ENCODE measurements around the gene PRADC1. TPM values are rescaled to one million over a fixed set of nuclear protein-coding genes. Genes with fewer than 3 reads are reported as not detected.

PRADC1 gene
- total and polyA plus RNA-seq, 2 donors (not counting 1 experiment from before 2014, with no cell fraction given): 11.7 to 12.3 TPM

DNA sequence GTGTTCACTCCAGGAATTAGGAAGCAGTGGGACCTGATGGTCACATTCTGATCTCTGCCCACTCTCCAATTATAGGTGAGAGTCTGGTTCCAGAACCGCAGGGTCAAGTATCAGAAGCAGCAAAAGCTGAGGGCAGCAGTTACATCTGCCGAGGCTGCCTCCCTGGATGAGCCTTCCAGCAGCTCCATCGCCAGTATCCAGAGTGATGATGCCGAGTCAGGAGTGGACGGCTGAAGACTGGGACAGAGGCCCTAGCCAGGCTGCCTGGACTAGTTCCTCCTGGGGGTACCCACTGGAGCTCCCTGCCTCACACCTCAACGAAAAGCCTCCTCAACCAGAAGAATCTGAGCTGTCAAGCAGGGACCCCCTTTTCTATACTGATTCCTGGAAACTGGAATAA lies 22.3 kb downstream of the PRADC1 start:
- no peaks in the 10 kb centered on the region for H4K20me1 ChIP-seq (ENCODE audit: control insufficient read depth, extremely low read depth, insufficient read depth, low read length)
- no peak overlapping the region for H3K4me2 ChIP-seq (ENCODE audit: extremely low read depth, insufficient read depth, low read length)
- H3K9ac ChIP-seq (ENCODE audit: insufficient read depth, low read length): no peak overlapping the region
- H3K9me3 ChIP-seq (ENCODE audit: control insufficient read depth, insufficient read depth, low read depth, low read length): no peaks in the 10 kb centered on the region
- no peak for TF ChIP-seq EZH2 (IDR thresholded peaks at IDR 0.05; ENCODE audit: low read length, missing control alignments)
- TF ChIP-seq, protein P1, sequence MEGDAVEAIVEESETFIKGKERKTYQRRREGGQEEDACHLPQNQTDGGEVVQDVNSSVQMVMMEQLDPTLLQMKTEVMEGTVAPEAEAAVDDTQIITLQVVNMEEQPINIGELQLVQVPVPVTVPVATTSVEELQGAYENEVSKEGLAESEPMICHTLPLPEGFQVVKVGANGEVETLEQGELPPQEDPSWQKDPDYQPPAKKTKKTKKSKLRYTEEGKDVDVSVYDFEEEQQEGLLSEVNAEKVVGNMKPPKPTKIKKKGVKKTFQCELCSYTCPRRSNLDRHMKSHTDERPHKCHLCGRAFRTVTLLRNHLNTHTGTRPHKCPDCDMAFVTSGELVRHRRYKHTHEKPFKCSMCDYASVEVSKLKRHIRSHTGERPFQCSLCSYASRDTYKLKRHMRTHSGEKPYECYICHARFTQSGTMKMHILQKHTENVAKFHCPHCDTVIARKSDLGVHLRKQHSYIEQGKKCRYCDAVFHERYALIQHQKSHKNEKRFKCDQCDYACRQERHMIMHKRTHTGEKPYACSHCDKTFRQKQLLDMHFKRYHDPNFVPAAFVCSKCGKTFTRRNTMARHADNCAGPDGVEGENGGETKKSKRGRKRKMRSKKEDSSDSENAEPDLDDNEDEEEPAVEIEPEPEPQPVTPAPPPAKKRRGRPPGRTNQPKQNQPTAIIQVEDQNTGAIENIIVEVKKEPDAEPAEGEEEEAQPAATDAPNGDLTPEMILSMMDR (conservative IDR thresholded peaks at IDR 0.05 in 1 of 2, IDR thresholded peaks at IDR 0.05 in 1 of 2; ENCODE audit: low read depth in 1 of 2, low read length in 2 of 2): no peak
- no peaks in the 10 kb centered on the region for H3K36me3 ChIP-seq (ENCODE audit: control insufficient read depth, insufficient read depth, low read length)
- H3K4me1 ChIP-seq (ENCODE audit: control insufficient read depth, extremely low read depth, insufficient read depth, low read length): no peaks in the 10 kb centered on the region
- H3K79me2 ChIP-seq (ENCODE audit: control insufficient read depth, insufficient read depth, low read length): peaks cover 10% of the 10 kb centered on the region
- H2AFZ ChIP-seq (ENCODE audit: low read length): no peak overlapping the region
- no peak overlapping the region for H3K27ac ChIP-seq (ENCODE audit: insufficient read depth, low read length)
- H3K4me3 ChIP-seq (replicated peaks in 1 of 4; ENCODE audit: control extremely low read depth in 1 of 4, insufficient read depth in 1 of 4, low read depth in 3 of 4, low read length in 4 of 4): no peak overlapping the region
- H3K27me3 ChIP-seq (ENCODE audit: control insufficient read depth, insufficient read depth, low read length): no peaks in the 10 kb centered on the region
- no peak for DNase-seq (ENCODE audit: low read depth in 2 of 2)

DNA sequence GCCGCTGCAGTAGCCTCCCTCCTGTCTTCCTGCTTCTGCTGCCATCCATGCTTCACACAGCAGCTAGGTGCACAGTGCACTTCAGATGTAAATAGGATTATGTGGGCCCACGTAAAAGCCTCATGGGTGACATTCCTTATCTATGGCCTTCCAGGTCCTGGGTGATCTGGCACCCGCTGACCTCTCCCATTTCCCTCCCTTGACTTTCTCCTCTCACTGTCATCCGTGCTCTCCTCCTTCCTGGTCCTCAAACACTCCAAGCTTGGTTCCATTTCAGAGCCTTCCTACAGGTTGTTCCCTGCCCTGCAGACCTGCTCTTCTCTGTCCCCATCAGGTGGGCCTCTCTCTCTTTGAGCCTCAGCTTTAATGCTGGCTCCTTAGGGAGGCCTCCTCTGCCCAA lies 23.0 kb downstream of the PRADC1 start:
- no peaks in the 10 kb centered on the region for H3K4me1 ChIP-seq (ENCODE audit: control insufficient read depth, extremely low read depth, insufficient read depth, low read length)
- no peak overlapping the region for H3K4me2 ChIP-seq (ENCODE audit: extremely low read depth, insufficient read depth, low read length)
- no peak for DNase-seq (ENCODE audit: low read depth in 2 of 2)
- no peaks in the 10 kb centered on the region for H3K36me3 ChIP-seq (ENCODE audit: control insufficient read depth, insufficient read depth, low read length)
- H3K9me3 ChIP-seq (ENCODE audit: control insufficient read depth, insufficient read depth, low read depth, low read length): no peaks in the 10 kb centered on the region
- no peak for TF ChIP-seq EZH2 (IDR thresholded peaks at IDR 0.05; ENCODE audit: low read length, missing control alignments)
- TF ChIP-seq, protein P1 (conservative IDR thresholded peaks at IDR 0.05 in 1 of 2, IDR thresholded peaks at IDR 0.05 in 1 of 2; ENCODE audit: low read depth in 1 of 2, low read length in 2 of 2): no peak
- no peaks in the 10 kb centered on the region for H4K20me1 ChIP-seq (ENCODE audit: control insufficient read depth, extremely low read depth, insufficient read depth, low read length)
- H3K27ac ChIP-seq (ENCODE audit: insufficient read depth, low read length): no peak overlapping the region
- H2AFZ ChIP-seq (ENCODE audit: low read length): no peak overlapping the region
- no peak overlapping the region for H3K4me3 ChIP-seq (replicated peaks in 1 of 4; ENCODE audit: control extremely low read depth in 1 of 4, insufficient read depth in 1 of 4, low read depth in 3 of 4, low read length in 4 of 4)
- H3K27me3 ChIP-seq (ENCODE audit: control insufficient read depth, insufficient read depth, low read length): no peaks in the 10 kb centered on the region
- H3K9ac ChIP-seq (ENCODE audit: insufficient read depth, low read length): no peak overlapping the region
- peaks cover 4% of the 10 kb centered on the region for H3K79me2 ChIP-seq (ENCODE audit: control insufficient read depth, insufficient read depth, low read length)

DNA sequence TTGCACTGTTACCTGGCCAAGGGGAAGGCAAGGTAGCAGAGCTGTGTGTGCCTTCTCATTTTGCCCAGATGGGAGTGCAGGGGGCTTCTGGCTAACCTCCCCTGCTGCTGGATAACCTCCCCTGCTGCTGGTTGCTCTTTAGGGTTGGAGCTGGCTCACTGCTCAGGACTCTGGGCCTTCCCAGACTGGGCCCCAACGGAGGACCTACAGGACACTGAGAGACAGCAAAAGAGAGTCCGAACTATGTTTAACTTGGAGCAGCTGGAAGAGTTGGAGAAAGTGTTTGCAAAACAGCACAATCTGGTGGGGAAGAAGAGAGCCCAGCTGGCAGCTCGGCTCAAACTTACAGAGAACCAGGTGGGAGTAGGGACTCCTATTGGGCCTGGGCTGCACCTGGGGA lies 24.8 kb downstream of the PRADC1 start:
- Histone ChIP-seq H3K36me3 (ENCODE audit: control insufficient read depth, insufficient read depth, low read length) (no peaks in the 10 kb centered on the region), H3K4me2 (ENCODE audit: extremely low read depth, insufficient read depth, low read length) (no peak overlapping the region), H3K9ac (ENCODE audit: insufficient read depth, low read length) (no peak overlapping the region), H2AFZ (ENCODE audit: low read length) (no peak overlapping the region), H4K20me1 (ENCODE audit: control insufficient read depth, extremely low read depth, insufficient read depth, low read length) (no peaks in the 10 kb centered on the region), H3K4me3 (replicated peaks in 1 of 4; ENCODE audit: control extremely low read depth in 1 of 4, insufficient read depth in 1 of 4, low read depth in 3 of 4, low read length in 4 of 4) (no peak overlapping the region), H3K4me1 (ENCODE audit: control insufficient read depth, extremely low read depth, insufficient read depth, low read length) (no peaks in the 10 kb centered on the region), H3K79me2 (ENCODE audit: control insufficient read depth, insufficient read depth, low read length) (no peaks in the 10 kb centered on the region), H3K9me3 (ENCODE audit: control insufficient read depth, insufficient read depth, low read depth, low read length) (no peaks in the 10 kb centered on the region), H3K27ac (ENCODE audit: insufficient read depth, low read length) (no peak overlapping the region), H3K27me3 (ENCODE audit: control insufficient read depth, insufficient read depth, low read length) (peaks cover 8% of the 10 kb centered on the region)
- DNase-seq (ENCODE audit: low read depth in 2 of 2): no peak
- TF ChIP-seq, protein P1 (conservative IDR thresholded peaks at IDR 0.05 in 1 of 2, IDR thresholded peaks at IDR 0.05 in 1 of 2; ENCODE audit: low read depth in 1 of 2, low read length in 2 of 2): no peak
- no peak for TF ChIP-seq EZH2 (IDR thresholded peaks at IDR 0.05; ENCODE audit: low read length, missing control alignments)

Measured in fibroblast of lung (primary cell).